ENCODE data around the gene PHF23.

The PHF23 gene

DNA sequence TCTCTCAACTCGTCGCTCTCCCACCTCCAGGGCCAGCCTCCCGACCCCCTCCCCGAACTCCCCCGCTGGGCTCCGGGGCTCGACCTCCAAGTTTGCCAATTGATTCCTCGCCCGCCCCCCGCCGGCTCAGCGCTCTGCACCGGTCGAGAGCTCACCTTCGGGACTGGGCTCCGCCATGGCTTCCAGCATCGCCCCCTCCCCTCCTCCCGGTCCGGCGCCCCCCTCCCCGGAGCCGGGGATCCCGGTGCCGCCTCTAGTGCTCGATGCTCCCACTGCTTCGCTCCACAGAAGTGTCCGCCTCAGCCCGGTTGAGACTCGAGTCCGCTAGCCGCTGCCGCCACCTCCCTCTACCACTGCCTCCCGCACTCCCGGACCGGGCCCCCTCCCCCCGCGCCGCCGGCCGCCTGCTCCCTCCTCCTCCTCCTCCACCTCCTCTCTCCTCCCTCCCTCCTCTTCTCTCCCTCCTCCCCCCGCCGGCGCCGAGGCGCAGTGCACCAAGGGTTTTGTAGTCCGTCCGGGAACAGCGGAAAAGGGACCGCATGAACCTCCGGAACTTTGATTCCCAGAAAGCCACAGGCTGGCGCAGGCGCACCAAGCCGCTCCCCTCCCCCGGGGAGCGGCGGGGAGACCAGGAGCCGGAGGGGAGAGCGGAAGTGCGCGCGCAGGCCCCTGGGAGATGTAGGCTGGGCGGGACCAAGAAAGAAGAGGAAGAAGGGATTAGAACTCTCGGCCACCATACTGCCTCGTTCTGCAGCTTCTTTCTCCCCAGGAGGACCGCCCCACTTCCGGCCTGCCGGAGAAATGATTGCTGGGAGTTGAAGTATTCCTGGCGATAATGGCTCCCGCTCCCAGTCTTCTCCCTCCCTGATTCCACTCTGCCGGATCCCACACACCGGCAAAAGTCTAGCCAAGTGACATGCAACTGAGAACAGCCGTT lies at the start of gene PHF23:
Gene PHF23 (minus strand): TSS at position 367 of the 937 bp plus-strand sequence. CDS start 178 bp downstream, at position 189.
- DNase-seq (ENCODE audit: low spot score) = peak; percentile 100

GRCh38 chr17:7285679-7286078 lies 46.4 kb upstream of the PHF23 start:
- peak; percentile 0 for DNase-seq (ENCODE audit: low spot score)

DNA sequence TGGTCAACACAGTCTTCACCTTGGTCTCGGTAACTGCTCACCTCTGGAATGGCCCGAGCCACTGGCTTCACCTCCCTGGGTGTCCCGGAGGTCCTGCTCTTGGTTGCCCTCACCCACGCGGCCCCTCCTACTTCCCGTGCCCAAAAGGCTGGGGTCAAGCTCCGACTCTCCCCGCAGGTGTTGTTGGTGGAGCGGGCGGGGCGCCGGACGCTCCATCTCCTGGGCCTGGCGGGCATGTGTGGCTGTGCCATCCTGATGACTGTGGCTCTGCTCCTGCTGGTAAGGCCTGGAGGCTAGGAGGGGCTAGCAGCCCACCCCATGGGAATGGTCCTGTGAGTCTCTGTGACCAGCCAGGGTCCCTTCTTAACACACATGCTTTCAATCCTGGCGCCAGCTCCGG lies 45.7 kb upstream of the PHF23 start:
- peak; percentile 1 for DNase-seq (ENCODE audit: low spot score)

- no peak for DNase-seq (ENCODE audit: low spot score)
Observed at GRCh38 chr17:7283471-7284216, 44.4 kb upstream of the PHF23 start.

DNA sequence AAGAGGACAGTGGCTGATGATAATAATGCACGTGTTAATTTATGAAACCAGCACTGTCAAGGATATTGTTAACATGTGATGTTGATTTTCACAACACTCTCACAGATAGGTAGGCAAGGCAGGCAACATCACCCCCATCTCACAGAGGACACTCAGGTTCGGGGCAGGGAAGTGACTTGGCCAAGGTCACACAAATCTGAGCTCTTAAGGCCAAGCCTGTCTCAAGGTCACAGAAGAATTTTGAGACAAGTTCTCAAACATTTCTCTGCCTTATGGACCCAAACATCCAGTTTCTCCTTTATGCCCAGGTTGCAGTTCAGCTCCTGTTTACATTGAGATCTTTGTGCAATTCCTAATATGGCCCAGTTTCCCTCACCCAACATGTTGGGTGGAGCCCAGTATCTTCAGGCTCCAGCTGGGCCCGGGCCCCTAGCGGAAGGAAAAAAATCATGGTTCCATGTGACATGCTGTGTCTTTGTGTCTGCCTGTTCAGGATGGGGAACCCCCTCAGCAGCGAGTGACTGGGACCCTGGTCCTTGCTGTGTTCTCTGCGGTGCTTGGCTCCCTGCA lies 43.6 kb upstream of the PHF23 start:
- no peak for DNase-seq (ENCODE audit: low spot score)

GRCh38 chr17:7281953-7282751 lies 42.9 kb upstream of the PHF23 start:
- DNase-seq (ENCODE audit: low spot score) = peak; percentile 9

- DNase-seq (ENCODE audit: low spot score) = peak; percentile 98
Observed at GRCh38 chr17:7281074-7281952, 42.1 kb upstream of the PHF23 start, which contains the start of gene SLC2A4. Gene SLC2A4 (plus strand): TSS chr17:7281718. CDS start chr17:7281935, 217 bp downstream.

- peak; percentile 89 for DNase-seq (ENCODE audit: low spot score)
Observed at GRCh38 chr17:7280519-7281073, 41.3 kb upstream of the PHF23 start.

- no peak for DNase-seq (ENCODE audit: low spot score)
Observed at GRCh38 chr17:7279448-7279847, 40.2 kb upstream of the PHF23 start.

- DNase-seq (ENCODE audit: low spot score) = no peak
Observed at GRCh38 chr17:7266784-7267183, 27.5 kb upstream of the PHF23 start.

DNA sequence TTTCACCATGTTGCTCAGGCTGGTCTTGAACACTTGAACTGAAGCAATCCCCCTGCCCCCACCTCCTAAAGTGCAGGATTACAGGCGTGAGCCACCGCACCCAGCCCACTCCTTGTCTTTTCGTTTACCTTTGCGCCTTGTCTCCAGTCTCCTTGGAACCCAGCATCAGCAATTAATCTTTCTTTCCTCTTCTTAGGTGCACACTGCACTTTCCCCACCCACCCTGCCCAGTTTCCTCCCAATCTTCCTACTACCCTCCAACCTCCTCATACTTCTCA lies 24.5 kb upstream of the PHF23 start:
- DNase-seq (ENCODE audit: low spot score) = no peak

- DNase-seq (ENCODE audit: low spot score) = no peak
Observed at GRCh38 chr17:7262935-7263800, 23.9 kb upstream of the PHF23 start.

DNA sequence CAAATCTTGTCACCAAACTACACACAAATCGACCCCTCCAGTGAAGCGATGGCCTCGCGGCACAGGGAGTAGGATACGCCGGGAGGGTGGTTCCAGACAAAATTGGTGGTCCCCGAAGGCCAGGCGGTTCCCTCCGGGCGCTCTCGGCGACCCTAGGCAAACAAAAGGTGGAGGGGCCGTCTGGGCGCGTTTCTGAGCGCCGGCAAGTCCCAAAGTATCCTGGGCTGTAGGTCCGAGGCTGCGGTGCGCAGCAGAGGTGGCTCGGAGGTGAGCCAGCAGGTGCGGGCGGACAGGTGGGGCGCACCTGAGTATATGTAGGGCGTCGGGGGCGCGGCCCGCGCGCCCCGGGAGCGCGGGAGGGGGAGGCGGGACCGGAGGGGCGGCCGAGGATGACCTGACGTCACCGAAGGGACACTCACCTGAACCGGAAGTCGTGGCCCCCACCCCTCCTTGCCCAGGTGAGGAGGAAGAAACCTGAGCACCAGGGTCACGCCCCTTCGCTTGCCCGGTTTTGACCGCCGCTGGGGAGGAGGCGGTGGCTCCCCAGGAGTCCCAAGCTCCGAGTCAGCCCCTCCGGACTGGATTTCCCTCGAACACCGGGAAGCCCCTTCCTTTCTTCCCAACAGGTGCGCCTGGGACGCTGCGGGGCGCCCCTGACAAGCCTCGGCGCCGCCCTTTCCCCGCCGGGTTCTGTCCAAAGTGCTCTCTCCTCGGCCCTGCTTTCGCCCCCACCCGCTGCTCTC lies 23.1 kb upstream of the PHF23 start, which contains the start of gene CLDN7:
Gene CLDN7 (minus strand): TSS at position 287 of the 743 bp plus-strand sequence. CDS start 435 bp downstream, outside the sequence.
- no peak for DNase-seq (ENCODE audit: low spot score)

- peak; percentile 28 for DNase-seq (ENCODE audit: low spot score)
Observed at GRCh38 chr17:7261379-7262191, 22.3 kb upstream of the PHF23 start.

DNA sequence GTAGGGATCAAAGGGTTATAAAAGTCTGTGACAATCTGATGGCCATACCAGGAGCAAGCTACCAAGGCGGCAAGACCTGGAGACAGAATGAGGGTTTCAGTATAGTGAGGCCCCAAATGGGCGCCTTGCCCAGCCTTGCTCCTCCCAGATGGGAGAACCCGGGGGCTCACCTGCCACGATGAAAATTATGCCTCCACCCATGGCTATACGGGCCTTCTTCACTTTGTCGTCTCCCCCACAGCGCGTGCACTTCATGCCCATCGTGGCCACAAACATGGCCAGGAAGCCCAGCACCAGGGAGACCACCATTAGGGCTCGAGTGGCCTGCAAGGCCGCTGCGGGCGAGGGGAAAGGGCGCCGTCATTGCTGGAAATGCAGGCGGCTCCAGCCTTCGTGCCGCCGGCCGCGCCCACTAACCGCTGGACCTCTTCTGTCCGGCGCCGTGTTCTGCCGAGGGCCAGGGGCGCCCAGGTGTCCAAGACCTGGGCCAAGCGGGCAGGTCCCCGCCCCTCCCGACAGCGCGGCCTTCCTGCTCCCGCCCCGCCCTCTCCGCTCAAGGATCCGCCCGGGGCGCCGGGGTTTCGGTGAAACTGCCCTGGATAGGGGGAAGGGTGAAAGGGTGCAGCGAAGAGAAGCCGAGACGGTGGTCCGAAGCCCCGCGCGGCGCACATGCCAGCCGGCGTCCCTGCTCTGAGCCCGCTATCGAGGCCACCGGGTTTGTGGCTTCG lies 21.6 kb upstream of the PHF23 start:
- peak; percentile 60 for DNase-seq (ENCODE audit: low spot score)

DNA sequence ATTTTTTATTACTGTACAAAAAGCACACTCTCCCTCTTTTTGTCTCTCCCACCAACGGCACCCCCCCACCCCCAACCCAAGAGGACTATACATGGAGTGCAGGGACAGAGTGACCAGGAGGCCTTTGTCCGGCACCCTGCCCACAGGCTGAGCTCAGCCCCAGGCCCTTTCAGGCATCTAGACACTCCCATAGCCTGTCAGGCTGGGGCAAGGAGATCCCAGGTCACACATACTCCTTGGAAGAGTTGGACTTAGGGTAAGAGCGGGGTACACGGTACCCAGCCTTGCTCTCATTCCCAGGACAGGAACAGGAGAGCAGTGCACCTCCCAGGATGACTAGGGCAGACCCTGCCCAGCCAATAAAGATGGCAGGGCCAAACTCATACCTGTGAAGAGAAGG lies 20.9 kb upstream of the PHF23 start:
- DNase-seq (ENCODE audit: low spot score) = no peak

GRCh38 chr17:7259555-7259889 lies 20.3 kb upstream of the PHF23 start:
- DNase-seq (ENCODE audit: low spot score) = no peak

Measured in hepatic stellate cell (primary cell).